Measurements from ENCODE around the gene ARHGEF19. TPM values are rescaled to one million over a fixed set of nuclear protein-coding genes. Genes with fewer than 3 reads are reported as not detected.

The ARHGEF19 gene
- total and polyA plus RNA-seq, 2 of the 4 experiments (the other 2 are of a cell fraction) = 4.5 to 16.8 TPM

GRCh38 chr1:16180291-16180824 is 32.1 kb downstream of the ARHGEF19 start (continued):
- TF ChIP-seq MAFK (IDR thresholded peaks at IDR 0.05; ENCODE audit: low read depth, low read length) (no peak), MXI1 (IDR thresholded peaks at IDR 0.05; ENCODE audit: borderline replicate concordance, low read depth, low read length) (no peak), CEBPB (IDR thresholded peaks at IDR 0.05; ENCODE audit: low read depth, low read length) (no peak), RAD21 (IDR thresholded peaks at IDR 0.05; ENCODE audit: low read length) (no peak), MAZ (IDR thresholded peaks at IDR 0.05; ENCODE audit: borderline replicate concordance, low read depth, low read length) (no peak), RFX5 (IDR thresholded peaks at IDR 0.05; ENCODE audit: low read depth, low read length) (no peak), SMC3 (IDR thresholded peaks at IDR 0.05; ENCODE audit: low read depth, low read length) (no peak)
